ENCODE results near the gene SMAD3.

Gene SMAD3

GRCh38 chr15:67134871-67135492 lies 69.6 kb downstream of the SMAD3 start:
- H3K36me3 ChIP-seq (ENCODE audit: control insufficient read depth, insufficient read depth, low read length): no peaks in the 10 kb centered on the region
- H3K4me3 ChIP-seq (ENCODE audit: low read depth, low read length): no peak overlapping the region
- H3K27me3 ChIP-seq (ENCODE audit: control insufficient read depth, insufficient read depth, low read length): no peaks in the 10 kb centered on the region
- H3K9me3 ChIP-seq (ENCODE audit: control insufficient read depth, insufficient read depth, low read depth, low read length): no peaks in the 10 kb centered on the region
- peak overlapping the region; percentile 5; the same call in 1 of the 2 replicates for H3K27ac ChIP-seq (ENCODE audit: low read depth, low read length)
- no peak overlapping the region for H3K9ac ChIP-seq (ENCODE audit: low read length)
- H3K4me1 ChIP-seq (ENCODE audit: control insufficient read depth, insufficient read depth, low read length): peaks cover 69% of the 10 kb centered on the region

DNA sequence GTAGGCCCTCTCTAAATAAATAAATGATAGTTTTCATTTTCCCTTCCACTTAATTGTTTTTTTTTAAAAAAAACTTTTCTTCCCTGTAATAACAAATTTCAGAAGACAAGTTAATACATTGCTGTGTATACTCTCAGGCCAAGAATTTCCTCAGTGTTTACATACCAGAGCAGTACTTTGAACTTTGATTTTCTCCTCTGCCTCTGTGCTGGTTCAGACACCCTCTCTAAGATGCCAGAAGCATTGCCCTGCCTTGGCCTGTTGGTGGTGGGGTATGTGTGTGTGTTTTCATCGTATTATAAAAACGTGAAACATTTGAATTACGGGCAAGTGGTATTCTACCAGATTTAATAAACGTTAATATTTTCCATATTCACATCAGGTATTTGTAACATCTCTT lies 70.1 kb downstream of the SMAD3 start:
- H3K36me3 ChIP-seq (ENCODE audit: control insufficient read depth, insufficient read depth, low read length): no peaks in the 10 kb centered on the region
- H3K27ac ChIP-seq (ENCODE audit: low read depth, low read length): no peak overlapping the region
- no peaks in the 10 kb centered on the region for H3K9me3 ChIP-seq (ENCODE audit: control insufficient read depth, insufficient read depth, low read depth, low read length)
- H3K4me1 ChIP-seq (ENCODE audit: control insufficient read depth, insufficient read depth, low read length): peaks cover 70% of the 10 kb centered on the region
- H3K4me3 ChIP-seq (ENCODE audit: low read depth, low read length): no peak overlapping the region
- H3K27me3 ChIP-seq (ENCODE audit: control insufficient read depth, insufficient read depth, low read length): no peaks in the 10 kb centered on the region
- no peak overlapping the region for H3K9ac ChIP-seq (ENCODE audit: low read length)

DNA sequence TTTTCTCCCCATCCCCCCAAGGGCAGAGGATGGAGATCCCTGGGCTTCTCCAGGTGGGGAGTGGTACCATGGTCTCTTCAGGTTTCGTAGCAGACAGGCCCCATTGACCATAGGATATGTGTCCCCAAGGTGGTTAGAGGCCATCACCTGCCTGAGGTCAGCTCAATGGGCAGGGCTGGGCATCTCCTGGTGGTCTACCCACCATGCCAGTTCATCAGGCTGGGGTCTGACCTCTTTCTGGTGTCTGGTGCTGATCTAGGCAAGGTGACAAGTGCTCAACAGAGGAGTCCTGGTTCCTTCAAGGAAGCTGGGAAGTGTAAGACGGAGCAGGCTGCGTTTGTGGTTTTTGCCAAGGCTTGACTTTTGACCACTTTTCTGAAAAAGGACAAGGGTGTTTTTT lies 71.4 kb downstream of the SMAD3 start:
- Histone ChIP-seq H3K27ac (ENCODE audit: low read depth, low read length) (no peak overlapping the region), H3K9ac (ENCODE audit: low read length) (no peak overlapping the region), H3K9me3 (ENCODE audit: control insufficient read depth, insufficient read depth, low read depth, low read length) (no peaks in the 10 kb centered on the region), H3K36me3 (ENCODE audit: control insufficient read depth, insufficient read depth, low read length) (no peaks in the 10 kb centered on the region), H3K4me3 (ENCODE audit: low read depth, low read length) (no peak overlapping the region), H3K4me1 (ENCODE audit: control insufficient read depth, insufficient read depth, low read length) (peaks cover 65% of the 10 kb centered on the region), H3K27me3 (ENCODE audit: control insufficient read depth, insufficient read depth, low read length) (no peaks in the 10 kb centered on the region)

- no peaks in the 10 kb centered on the region for H3K9me3 ChIP-seq (ENCODE audit: control insufficient read depth, insufficient read depth, low read depth, low read length)
- no peak overlapping the region for H3K27ac ChIP-seq (ENCODE audit: low read depth, low read length)
- H3K27me3 ChIP-seq (ENCODE audit: control insufficient read depth, insufficient read depth, low read length): no peaks in the 10 kb centered on the region
- H3K4me3 ChIP-seq (ENCODE audit: low read depth, low read length): no peak overlapping the region
- H3K4me1 ChIP-seq (ENCODE audit: control insufficient read depth, insufficient read depth, low read length): peaks cover 68% of the 10 kb centered on the region
- no peaks in the 10 kb centered on the region for H3K36me3 ChIP-seq (ENCODE audit: control insufficient read depth, insufficient read depth, low read length)
- H3K9ac ChIP-seq (ENCODE audit: low read length): no peak overlapping the region
Observed at GRCh38 chr15:67137319-67137718, 71.9 kb downstream of the SMAD3 start.

DNA sequence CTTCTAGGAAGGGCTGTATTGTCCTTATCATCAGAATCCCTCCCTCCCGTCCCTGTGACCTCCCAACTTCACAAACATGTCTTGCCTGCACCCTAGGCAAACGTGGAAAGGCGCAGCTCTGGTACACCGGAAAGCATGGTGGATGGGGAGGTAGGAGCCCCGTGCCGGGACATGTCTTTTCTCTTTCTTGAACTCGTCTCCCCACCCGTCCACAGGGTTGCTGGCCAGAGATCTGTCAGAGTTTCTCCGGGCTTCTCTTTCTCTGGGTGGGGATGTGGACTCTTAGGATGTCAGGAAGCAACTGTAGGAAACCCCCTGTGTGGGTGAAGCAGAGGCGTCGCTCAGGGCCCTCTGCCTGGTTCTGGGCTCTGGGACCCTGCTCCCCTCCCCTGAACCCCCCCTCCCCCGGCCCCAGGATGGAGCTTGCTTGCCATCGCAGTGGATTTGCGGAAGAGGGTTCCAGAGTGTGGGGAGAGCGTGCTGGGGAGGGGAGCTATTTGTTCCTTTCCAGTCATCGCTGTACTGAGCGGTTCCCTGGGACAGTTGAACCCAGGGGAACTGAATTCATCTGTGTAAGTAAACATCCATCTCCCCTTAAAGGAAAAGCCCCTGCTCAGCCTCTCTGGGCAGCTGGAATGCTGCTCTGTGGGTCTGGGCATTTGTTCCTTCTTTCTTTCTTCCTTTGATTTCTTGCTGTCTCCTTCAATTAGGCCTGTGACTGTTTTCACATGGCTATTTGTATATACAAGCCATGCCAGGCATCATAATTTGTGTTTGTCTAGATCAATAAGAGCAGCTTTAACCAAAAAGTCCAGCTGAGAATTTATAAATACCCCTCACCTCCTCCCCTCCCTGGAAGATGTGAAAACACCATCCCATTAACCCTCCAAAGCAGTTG lies 72.8 kb downstream of the SMAD3 start:
- H3K9ac ChIP-seq (ENCODE audit: low read length): no peak overlapping the region
- no peak overlapping the region for H3K4me3 ChIP-seq (ENCODE audit: low read depth, low read length)
- H3K27ac ChIP-seq (ENCODE audit: low read depth, low read length): 0 out of 2 replicates have a peak overlapping the region, but pooled peaks have one; percentile 6
- H3K9me3 ChIP-seq (ENCODE audit: control insufficient read depth, insufficient read depth, low read depth, low read length): no peaks in the 10 kb centered on the region
- H3K36me3 ChIP-seq (ENCODE audit: control insufficient read depth, insufficient read depth, low read length): no peaks in the 10 kb centered on the region
- H3K4me1 ChIP-seq (ENCODE audit: control insufficient read depth, insufficient read depth, low read length): peaks cover 70% of the 10 kb centered on the region
- H3K27me3 ChIP-seq (ENCODE audit: control insufficient read depth, insufficient read depth, low read length): no peaks in the 10 kb centered on the region

- H3K36me3 ChIP-seq (ENCODE audit: control insufficient read depth, insufficient read depth, low read length): no peaks in the 10 kb centered on the region
- H3K9me3 ChIP-seq (ENCODE audit: control insufficient read depth, insufficient read depth, low read depth, low read length): no peaks in the 10 kb centered on the region
- H3K4me3 ChIP-seq (ENCODE audit: low read depth, low read length): no peak overlapping the region
- H3K27ac ChIP-seq (ENCODE audit: low read depth, low read length): 0 out of 2 replicates have a peak overlapping the region, but pooled peaks have one; percentile 6
- H3K27me3 ChIP-seq (ENCODE audit: control insufficient read depth, insufficient read depth, low read length): no peaks in the 10 kb centered on the region
- H3K9ac ChIP-seq (ENCODE audit: low read length): no peak overlapping the region
- H3K4me1 ChIP-seq (ENCODE audit: control insufficient read depth, insufficient read depth, low read length): peaks cover 65% of the 10 kb centered on the region
Observed at GRCh38 chr15:67138891-67139855, 73.8 kb downstream of the SMAD3 start.

DNA sequence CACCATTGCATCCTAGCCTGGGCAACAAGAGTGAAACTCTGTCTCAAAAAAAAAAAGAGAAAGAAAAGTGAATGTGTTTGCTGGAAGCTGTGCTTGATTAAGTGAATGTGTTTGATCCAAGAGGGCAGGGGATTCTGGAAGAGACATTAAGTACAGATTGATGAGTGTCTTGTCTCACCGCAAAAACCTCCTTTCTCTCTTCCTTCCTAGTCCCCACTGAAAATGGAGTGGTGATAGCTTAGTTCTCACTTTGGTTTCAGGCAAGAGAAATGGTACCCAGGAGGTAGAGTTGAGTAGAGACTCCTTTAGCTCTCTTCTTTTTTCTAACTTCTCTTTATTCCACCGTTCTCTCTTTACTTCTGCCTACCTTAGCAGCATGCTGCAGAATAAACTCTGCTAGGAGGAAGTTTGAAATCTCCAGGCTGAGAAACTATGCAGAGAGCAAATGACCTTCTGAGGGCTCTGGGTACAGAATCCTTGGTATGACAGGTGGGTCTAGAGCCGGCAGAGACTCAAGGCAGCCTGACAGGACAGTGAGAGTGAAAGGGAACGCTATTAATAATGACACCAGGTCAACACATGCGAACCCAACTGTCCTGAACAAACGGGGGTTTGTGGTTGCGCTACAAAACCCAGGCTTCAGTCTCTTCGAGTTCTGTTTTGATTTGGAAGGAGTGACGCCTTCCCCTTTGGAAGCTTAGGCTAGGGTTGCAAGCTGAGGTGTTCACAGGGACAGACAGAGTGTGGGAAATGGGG lies 74.9 kb downstream of the SMAD3 start:
- Histone ChIP-seq H3K4me1 (ENCODE audit: control insufficient read depth, insufficient read depth, low read length) (peaks cover 64% of the 10 kb centered on the region), H3K36me3 (ENCODE audit: control insufficient read depth, insufficient read depth, low read length) (no peaks in the 10 kb centered on the region), H3K9me3 (ENCODE audit: control insufficient read depth, insufficient read depth, low read depth, low read length) (no peaks in the 10 kb centered on the region), H3K4me3 (ENCODE audit: low read depth, low read length) (no peak overlapping the region), H3K27ac (ENCODE audit: low read depth, low read length) (no peak overlapping the region), H3K27me3 (ENCODE audit: control insufficient read depth, insufficient read depth, low read length) (no peaks in the 10 kb centered on the region), H3K9ac (ENCODE audit: low read length) (no peak overlapping the region)

- Histone ChIP-seq H3K4me3 (ENCODE audit: low read depth, low read length) (no peak overlapping the region), H3K36me3 (ENCODE audit: control insufficient read depth, insufficient read depth, low read length) (no peaks in the 10 kb centered on the region), H3K27ac (ENCODE audit: low read depth, low read length) (no peak overlapping the region), H3K9ac (ENCODE audit: low read length) (no peak overlapping the region), H3K4me1 (ENCODE audit: control insufficient read depth, insufficient read depth, low read length) (peaks cover 78% of the 10 kb centered on the region), H3K27me3 (ENCODE audit: control insufficient read depth, insufficient read depth, low read length) (no peaks in the 10 kb centered on the region), H3K9me3 (ENCODE audit: control insufficient read depth, insufficient read depth, low read depth, low read length) (no peaks in the 10 kb centered on the region)
Observed at GRCh38 chr15:67142092-67142766, 76.8 kb downstream of the SMAD3 start.

- no peaks in the 10 kb centered on the region for H3K9me3 ChIP-seq (ENCODE audit: control insufficient read depth, insufficient read depth, low read depth, low read length)
- no peak overlapping the region for H3K9ac ChIP-seq (ENCODE audit: low read length)
- peaks cover 79% of the 10 kb centered on the region for H3K4me1 ChIP-seq (ENCODE audit: control insufficient read depth, insufficient read depth, low read length)
- no peaks in the 10 kb centered on the region for H3K36me3 ChIP-seq (ENCODE audit: control insufficient read depth, insufficient read depth, low read length)
- no peak overlapping the region for H3K27ac ChIP-seq (ENCODE audit: low read depth, low read length)
- H3K27me3 ChIP-seq (ENCODE audit: control insufficient read depth, insufficient read depth, low read length): no peaks in the 10 kb centered on the region
- H3K4me3 ChIP-seq (ENCODE audit: low read depth, low read length): no peak overlapping the region
Observed at GRCh38 chr15:67142767-67143100, 77.3 kb downstream of the SMAD3 start.

- H3K4me1 ChIP-seq (ENCODE audit: control insufficient read depth, insufficient read depth, low read length): peaks cover 80% of the 10 kb centered on the region
- H3K9me3 ChIP-seq (ENCODE audit: control insufficient read depth, insufficient read depth, low read depth, low read length): no peaks in the 10 kb centered on the region
- H3K27me3 ChIP-seq (ENCODE audit: control insufficient read depth, insufficient read depth, low read length): no peaks in the 10 kb centered on the region
- no peak overlapping the region for H3K9ac ChIP-seq (ENCODE audit: low read length)
- H3K27ac ChIP-seq (ENCODE audit: low read depth, low read length): no peak overlapping the region
- no peak overlapping the region for H3K4me3 ChIP-seq (ENCODE audit: low read depth, low read length)
- no peaks in the 10 kb centered on the region for H3K36me3 ChIP-seq (ENCODE audit: control insufficient read depth, insufficient read depth, low read length)
Observed at GRCh38 chr15:67143646-67144045, 78.2 kb downstream of the SMAD3 start.

All from HUES6 (cell line).